Fibroblast of skin of back (primary cell): Measurements from ENCODE around the gene SREBF2.
A peak's percentile ranks its signal among the peaks of the same experiment; 100 is the strongest.

ENCODE experiments used
- DNase-seq: peaks from one replicate; pipeline ENCODE4 v3.0.0-alpha.2; 2013

Gene SREBF2

GRCh38 chr22:41922940-41923594 lies 90.2 kb downstream of the SREBF2 start:
- no peak for DNase-seq

DNA sequence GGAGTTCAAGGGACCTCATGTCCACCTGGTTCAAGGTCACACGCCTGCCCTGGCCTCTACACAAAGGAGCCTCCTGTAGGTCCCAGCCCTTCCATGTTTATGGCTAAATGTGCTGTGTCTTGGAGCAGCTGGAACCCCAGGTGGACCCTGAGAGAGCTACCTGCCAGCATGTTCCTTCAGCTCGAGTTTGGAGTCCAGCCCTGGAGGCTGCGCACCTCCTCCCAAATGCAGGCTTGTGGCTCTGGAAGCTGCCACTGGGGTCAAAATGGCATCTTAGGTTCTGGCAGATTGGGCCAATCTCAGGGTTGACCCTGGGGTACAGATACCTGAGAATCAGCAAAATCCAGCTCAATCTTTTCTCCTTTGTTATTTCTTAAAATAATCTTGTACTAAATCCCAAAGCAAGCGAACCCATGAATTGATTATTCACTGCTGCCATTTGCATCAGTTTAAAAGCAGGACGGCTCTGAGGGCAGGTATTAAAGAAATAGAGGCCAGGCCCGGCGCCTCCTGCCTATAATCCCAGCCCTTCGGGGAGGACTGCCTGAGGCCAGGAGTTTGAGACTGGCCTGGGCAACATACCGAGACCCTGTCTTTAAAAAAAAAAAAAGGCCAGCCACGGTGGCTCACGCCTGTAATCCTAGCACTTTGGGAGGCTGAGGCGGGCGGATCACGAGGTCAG lies 90.8 kb downstream of the SREBF2 start:
- DNase-seq, result no peak

- peak; percentile 32 for DNase-seq
Measured at GRCh38 chr22:41925783-41926460, 93.0 kb downstream of the SREBF2 start.

DNA sequence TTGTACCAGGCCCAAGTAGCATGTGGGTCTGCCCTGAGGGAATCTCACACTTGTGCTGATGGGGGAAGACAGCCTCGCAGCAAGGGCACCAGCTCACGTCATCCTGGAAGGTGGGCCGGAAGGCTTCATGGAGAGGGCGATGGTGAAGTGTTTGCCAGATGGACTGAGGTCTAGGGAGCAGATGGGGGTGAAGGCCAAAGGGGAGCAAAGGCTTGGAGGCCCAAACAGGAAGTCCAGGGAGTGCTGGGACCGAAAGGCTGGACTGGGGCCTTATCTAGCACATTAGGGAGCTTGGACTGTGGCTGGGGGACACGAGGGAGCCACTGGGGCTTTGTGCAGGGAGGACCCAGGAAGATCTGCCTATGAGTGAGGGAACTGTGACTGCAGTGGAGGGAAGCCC lies 94.9 kb downstream of the SREBF2 start:
- no peak for DNase-seq

- no peak for DNase-seq
Measured at GRCh38 chr22:41928593-41929417, 95.9 kb downstream of the SREBF2 start.

GRCh38 chr22:41929418-41929810 lies 96.5 kb downstream of the SREBF2 start:
- DNase-seq, result no peak

DNA sequence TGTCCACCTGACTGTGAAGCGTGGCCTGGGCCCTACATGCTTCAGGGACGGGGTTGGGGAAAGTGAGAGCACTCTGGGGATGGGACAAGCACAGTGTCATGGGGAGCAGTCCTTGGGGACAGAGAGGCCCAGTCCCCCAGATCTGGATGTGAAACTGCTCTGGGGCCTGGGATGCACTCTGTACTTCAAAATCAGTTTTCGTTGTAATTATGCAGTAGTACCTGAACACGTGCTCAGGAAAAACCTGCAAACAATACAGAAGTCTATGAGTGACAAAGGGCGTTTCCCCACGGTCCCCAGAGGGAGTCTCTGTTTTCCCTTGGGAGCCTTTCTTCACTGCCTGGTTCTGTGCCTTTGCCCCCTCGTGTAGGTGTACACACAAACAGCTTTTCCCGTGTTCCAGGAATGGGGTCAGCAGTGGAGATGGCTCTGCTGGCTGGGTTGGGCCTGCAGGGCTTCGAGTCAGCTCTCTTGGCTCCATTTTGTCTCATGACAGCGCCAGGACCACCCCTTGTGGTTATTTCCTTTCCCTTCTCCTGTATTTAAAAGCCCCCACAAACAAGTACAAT lies 98.9 kb downstream of the SREBF2 start:
- DNase-seq, result no peak

- no peak for DNase-seq
Measured at GRCh38 chr22:41932353-41932752, 99.4 kb downstream of the SREBF2 start.

- no peak for DNase-seq
Measured at GRCh38 chr22:41933411-41934177, 100.7 kb downstream of the SREBF2 start.

GRCh38 chr22:41934284-41935014 lies 101.5 kb downstream of the SREBF2 start:
- DNase-seq, result no peak

DNA sequence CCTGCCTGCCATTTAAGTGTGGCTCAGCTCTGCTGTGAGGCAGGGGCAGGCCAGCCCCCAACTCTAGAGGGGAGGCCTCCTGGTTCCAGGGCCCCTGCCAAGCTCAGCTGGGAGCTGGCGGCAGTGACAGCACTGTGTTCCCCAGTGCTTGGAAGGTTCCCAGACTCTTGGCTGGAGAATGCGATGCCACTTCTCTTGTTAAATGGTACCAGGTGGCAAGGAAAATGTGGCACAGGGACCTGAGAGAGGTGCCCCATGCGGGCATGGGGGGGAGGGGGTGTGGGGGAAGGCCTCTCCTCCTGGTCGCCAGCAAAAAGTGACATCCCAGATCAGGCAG lies 102.1 kb downstream of the SREBF2 start:
- no peak for DNase-seq

- DNase-seq, result no peak
Measured at GRCh38 chr22:41935509-41935908, 102.6 kb downstream of the SREBF2 start.

GRCh38 chr22:41936894-41937169 lies 103.9 kb downstream of the SREBF2 start:
- no peak for DNase-seq

- no peak for DNase-seq
Measured at GRCh38 chr22:41939981-41940831, 107.3 kb downstream of the SREBF2 start.

GRCh38 chr22:41940832-41941765 lies 108.2 kb downstream of the SREBF2 start:
- peak; percentile 77 for DNase-seq

DNA sequence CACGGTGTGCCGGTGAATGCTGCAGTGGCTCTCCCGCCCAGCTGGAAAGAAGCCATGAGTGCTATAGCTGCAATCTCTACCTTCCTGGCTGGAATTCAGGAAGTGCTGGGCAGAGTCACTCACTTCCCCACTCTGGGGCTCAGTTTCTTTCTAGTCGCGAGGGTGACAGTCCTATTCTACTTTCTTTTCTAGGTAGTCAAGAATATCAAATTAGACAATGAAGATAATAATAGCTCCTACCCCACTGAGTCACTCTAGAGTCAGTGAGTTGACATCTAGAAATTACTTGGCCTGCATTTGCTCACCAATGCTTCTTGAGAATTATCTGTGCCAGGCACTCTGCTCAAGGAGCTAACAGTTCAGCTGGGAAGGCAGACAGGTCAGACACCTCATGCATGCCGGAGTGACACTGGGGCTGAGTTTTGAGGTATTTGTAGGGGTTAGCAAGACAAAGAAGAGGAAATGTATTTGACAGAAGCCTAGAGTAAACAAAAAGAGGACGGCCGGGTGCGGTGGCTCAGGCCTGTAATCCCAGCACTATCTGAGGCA lies 110.8 kb downstream of the SREBF2 start:
- no peak for DNase-seq

DNA sequence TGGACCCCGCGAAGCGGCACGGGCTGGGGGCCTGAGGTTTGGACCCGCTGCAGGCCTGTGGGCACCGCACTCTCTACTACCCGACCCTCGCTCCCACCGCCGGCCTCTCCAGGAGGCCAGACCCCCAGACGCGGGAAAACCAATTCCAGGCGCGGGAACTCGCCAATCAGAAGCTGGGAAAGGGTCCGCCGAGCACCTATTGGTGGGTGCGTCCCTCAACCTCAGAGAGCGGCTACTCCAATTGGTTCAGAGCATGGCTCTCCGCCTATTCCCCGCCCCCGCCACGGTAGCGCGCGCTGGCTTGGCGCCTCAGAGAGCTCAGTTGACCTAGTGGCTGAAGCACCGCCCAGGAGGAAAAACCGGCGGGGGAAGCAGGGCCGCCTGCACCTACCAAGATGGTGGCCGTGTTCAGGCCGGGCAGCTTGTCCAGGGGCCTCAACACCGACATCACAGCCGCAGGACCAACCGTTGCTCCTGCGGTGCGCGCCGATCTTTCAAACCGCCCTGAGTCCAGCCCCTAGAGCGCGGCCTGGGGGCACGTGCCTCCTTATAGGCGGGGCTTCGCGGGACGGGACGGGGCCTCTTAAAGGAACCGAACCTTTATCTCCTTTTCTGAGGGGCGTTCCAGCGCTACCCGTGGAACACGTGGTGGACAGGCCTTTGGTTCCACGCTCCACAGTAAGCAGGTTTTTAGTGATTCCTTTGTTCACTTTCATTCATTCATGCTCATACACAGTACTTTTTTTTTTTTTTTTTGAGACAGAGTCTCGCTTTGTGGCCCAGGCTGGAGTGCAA lies 113.9 kb downstream of the SREBF2 start, which contains the start of gene CENPM:
CENPM (minus strand) TSS at position 524 of the 795 bp plus-strand sequence; CDS start at position 448, 76 bp downstream.
- peak; percentile 95 for DNase-seq
